ENCODE measurements around the gene MTOR.

GRCh38 chr1:11156441-11156840 is 105.9 kb downstream of the MTOR start:
- TF ChIP-seq CTCF (IDR thresholded peaks at IDR 0.05) (no peak), POLR2A (IDR thresholded peaks at IDR 0.05) (no peak)
